Muscle layer of duodenum (tissue), 2 donors: ENCODE measurements around the gene OR52W1.

Source experiments
- H3K27ac ChIP-seq: one replicate; pipeline ENCODE4 v1.7.0; 2013; ENCODE audit warnings: mild to moderate bottlenecking, low read length
- H3K27me3 ChIP-seq: one replicate; pipeline ENCODE4 v1.7.0; 2013; ENCODE audit warnings: low read depth, mild to moderate bottlenecking, control low read depth, low read length
- H3K36me3 ChIP-seq, 2 donors: one replicate each; pipeline ENCODE4 v1.7.0; 2013; ENCODE audit warnings: low read length in 2 of 2, control low read depth in 1 of 2, mild to moderate bottlenecking in 1 of 2; ENCODE audit not compliant: insufficient read depth in 2 of 2, control insufficient read depth in 1 of 2
- H3K4me1 ChIP-seq, 2 donors: one replicate each; pipeline ENCODE4 v1.7.0; 2013; ENCODE audit warnings: low read length in 2 of 2, mild to moderate bottlenecking in 2 of 2, control low read depth in 1 of 2, moderate library complexity in 1 of 2; ENCODE audit not compliant: insufficient read depth in 2 of 2, control insufficient read depth in 1 of 2
- H3K4me3 ChIP-seq, 2 donors: one replicate each; pipeline ENCODE4 v1.7.0; 2013; ENCODE audit warnings: low read length in 2 of 2, low read depth in 1 of 2, mild to moderate bottlenecking in 1 of 2
- H3K9me3 ChIP-seq, 2 donors: one replicate each; pipeline ENCODE4 v1.7.0; 2013; ENCODE audit warnings: low read length in 2 of 2, control low read depth in 1 of 2, mild to moderate bottlenecking in 1 of 2; ENCODE audit not compliant: control insufficient read depth in 1 of 2
- donor health status: healthy.

Gene OR52W1

GRCh38 chr11:6201481-6201880 lies 2.5 kb downstream of the OR52W1 start:
- Histone ChIP-seq H3K36me3 (peaks cover 0 to 6% of the 10 kb centered on the region in 2 donors), H3K27me3 (no peaks in the 10 kb centered on the region), H3K9me3 (no peaks in the 10 kb centered on the region), H3K4me1 (no peaks in the 10 kb centered on the region), H3K27ac (no peak overlapping the region), H3K4me3 (no peak overlapping the region)

DNA sequence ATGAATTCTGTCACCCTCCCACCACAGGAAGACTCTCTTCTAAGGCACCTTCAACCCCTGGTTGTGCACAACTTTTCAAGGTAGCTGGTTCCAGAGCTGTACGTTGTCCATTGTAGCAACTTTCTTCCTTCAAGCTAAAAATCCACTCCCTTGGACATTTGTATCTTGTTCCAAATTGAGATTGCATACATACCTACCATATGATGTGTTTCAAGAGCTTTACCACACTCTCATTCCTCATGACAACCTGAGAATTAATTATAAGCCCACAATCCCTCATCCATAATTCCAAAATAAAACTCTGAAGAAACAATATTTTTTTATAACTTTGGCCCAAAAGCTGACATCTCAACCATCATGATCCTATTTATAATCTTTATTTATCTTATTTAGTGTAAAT lies 3.0 kb downstream of the OR52W1 start:
- Histone ChIP-seq H3K27me3 (no peaks in the 10 kb centered on the region), H3K4me3 (no peak overlapping the region), H3K27ac (no peak overlapping the region), H3K9me3 (no peaks in the 10 kb centered on the region), H3K4me1 (no peaks in the 10 kb centered on the region), H3K36me3 (peaks cover 0 to 6% of the 10 kb centered on the region in 2 donors)

GRCh38 chr11:6203327-6203726 lies 4.3 kb downstream of the OR52W1 start:
- Histone ChIP-seq H3K27ac (no peak overlapping the region), H3K9me3 (no peaks in the 10 kb centered on the region), H3K4me3 (no peak overlapping the region), H3K36me3 (peaks cover 0 to 6% of the 10 kb centered on the region in 2 donors), H3K4me1 (no peaks in the 10 kb centered on the region), H3K27me3 (no peaks in the 10 kb centered on the region)

DNA sequence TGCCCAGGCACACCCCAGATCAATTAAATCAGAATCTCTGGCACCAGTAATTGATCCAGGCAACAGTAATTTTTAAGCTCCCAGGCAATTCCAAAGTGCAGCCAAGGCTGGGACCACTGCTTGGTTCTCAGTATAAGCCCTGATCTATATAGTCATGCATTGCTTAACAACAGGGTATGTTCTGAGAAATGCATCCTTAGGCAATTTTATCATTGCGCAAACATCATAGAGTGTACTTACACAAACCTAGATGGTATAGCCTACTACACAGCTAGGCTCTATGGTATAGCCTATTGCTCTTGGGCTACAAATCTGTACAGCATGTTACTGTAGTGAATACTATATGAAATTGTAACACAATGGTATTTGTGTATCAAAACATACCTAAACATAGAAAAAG lies 5.7 kb downstream of the OR52W1 start:
- H3K36me3 ChIP-seq: peaks cover 2 to 13% of the 10 kb centered on the region in 2 donors
- H3K27me3 ChIP-seq: no peaks in the 10 kb centered on the region
- no peaks in the 10 kb centered on the region for H3K4me1 ChIP-seq
- no peak overlapping the region for H3K27ac ChIP-seq
- no peak overlapping the region for H3K4me3 ChIP-seq
- H3K9me3 ChIP-seq: no peaks in the 10 kb centered on the region

DNA sequence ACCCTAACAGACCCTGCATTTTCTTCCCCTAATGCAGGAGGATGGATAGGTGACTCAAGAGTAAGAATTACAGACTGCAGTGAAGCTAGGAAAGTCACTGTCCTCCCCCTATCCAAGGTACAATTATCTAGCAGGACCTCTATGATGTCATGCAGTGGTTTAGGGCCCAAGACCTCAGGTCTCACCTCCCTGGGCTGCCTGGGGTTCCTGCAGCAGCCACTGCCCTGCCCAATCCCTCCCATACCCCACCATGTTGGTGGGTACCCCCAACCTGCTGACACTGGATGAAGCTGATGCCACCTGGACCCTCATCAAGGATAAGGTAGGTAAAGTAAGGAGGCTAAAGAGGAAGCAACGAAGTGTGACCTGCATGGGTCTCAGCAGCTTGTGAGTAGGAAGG lies 6.3 kb downstream of the OR52W1 start, which contains the start of gene C11orf42:
TSS of gene C11orf42 (plus strand) at position 192 of the 400 bp plus-strand sequence. CDS start at position 251, 59 bp downstream.
- Histone ChIP-seq H3K4me3 (no peak within 1 kb of the TSS), H3K9me3 (no peaks in the 10 kb centered on the region), H3K4me1 (no peaks in the 10 kb centered on the region), H3K27ac (no peak within 1 kb of the TSS), H3K27me3 (no peaks in the 10 kb centered on the region), H3K36me3 (peaks cover 9 to 18% of the 10 kb centered on the region in 2 donors)

- Histone ChIP-seq H3K9me3 (no peaks in the 10 kb centered on the region), H3K4me3 (no peak overlapping the region), H3K27me3 (no peaks in the 10 kb centered on the region), H3K27ac (no peak overlapping the region), H3K36me3 (peaks cover 21% of the 10 kb centered on the region in 2 donors), H3K4me1 (no peaks in the 10 kb centered on the region)
These were observed 7.6 kb downstream of the OR52W1 start for GRCh38 chr11:6206456-6207180.

- H3K27ac ChIP-seq: no peak overlapping the region
- no peaks in the 10 kb centered on the region for H3K9me3 ChIP-seq
- no peaks in the 10 kb centered on the region for H3K27me3 ChIP-seq
- H3K4me1 ChIP-seq: no peaks in the 10 kb centered on the region
- peaks cover 45 to 48% of the 10 kb centered on the region in 2 donors for H3K36me3 ChIP-seq
- H3K4me3 ChIP-seq: no peak overlapping the region
These were observed 10.8 kb downstream of the OR52W1 start for GRCh38 chr11:6209801-6210200.

GRCh38 chr11:6210274-6210955 lies 11.4 kb downstream of the OR52W1 start:
- Histone ChIP-seq H3K36me3 (peaks cover 46 to 50% of the 10 kb centered on the region in 2 donors), H3K4me1 (no peaks in the 10 kb centered on the region)

DNA sequence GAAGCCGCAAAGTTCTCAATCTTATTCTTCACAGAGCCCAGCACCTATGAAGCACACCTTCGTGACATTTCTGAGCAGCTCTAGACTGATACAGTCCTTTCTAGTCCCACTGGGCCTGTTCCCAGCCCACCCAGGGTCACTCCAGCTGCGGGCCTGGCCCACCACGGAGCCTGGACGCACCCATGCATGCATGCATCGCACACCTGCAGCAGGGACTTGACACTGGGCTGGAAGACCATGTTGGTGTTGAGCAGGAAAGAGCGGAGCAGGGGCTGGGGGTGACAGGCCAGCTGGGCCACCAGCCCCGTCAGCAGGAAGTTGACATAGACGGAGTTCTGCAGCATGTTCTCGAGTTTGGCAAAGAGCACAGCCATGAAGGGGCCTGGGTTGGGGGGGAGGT lies 15.5 kb downstream of the OR52W1 start:
- no peak overlapping the region for H3K27ac ChIP-seq
- no peaks in the 10 kb centered on the region for H3K27me3 ChIP-seq
- H3K36me3 ChIP-seq: peaks cover 71 to 85% of the 10 kb centered on the region in 2 donors
- H3K4me1 ChIP-seq: no peaks in the 10 kb centered on the region
- no peaks in the 10 kb centered on the region for H3K9me3 ChIP-seq
- H3K4me3 ChIP-seq: no peak overlapping the region

More at GRCh38 chr11:6210274-6210955, 11.4 kb downstream of the OR52W1 start:
- no peak overlapping the region for H3K27ac ChIP-seq
- H3K27me3 ChIP-seq: no peaks in the 10 kb centered on the region
- H3K9me3 ChIP-seq: no peaks in the 10 kb centered on the region
- H3K4me3 ChIP-seq: no peak overlapping the region

DNA sequence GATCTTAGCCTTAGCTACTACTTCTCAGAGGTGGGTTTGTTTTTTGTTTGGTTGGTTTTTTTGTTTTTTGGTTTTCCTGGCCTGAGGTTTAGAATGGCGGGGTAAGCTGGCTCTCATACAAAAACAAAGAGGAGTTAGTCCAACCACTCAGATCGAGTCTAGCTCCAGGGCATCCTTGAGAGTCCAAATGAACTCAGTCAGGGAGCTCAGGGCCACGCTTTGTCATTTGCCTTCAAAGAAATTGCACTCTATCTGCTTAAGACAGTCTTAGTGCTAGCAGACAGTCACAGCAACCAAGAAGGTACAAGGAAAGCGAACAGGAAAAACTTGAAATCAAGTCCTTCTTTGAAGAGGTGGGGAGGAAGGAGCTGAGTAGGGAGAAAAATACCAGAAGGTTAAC lies 17.5 kb downstream of the OR52W1 start:
- peaks cover 76% of the 10 kb centered on the region in 2 donors for H3K36me3 ChIP-seq
- H3K4me3 ChIP-seq: no peak overlapping the region
- no peaks in the 10 kb centered on the region for H3K27me3 ChIP-seq
- H3K27ac ChIP-seq: no peak overlapping the region
- no peaks in the 10 kb centered on the region for H3K4me1 ChIP-seq
- no peaks in the 10 kb centered on the region for H3K9me3 ChIP-seq

GRCh38 chr11:6217722-6218121 lies 18.7 kb downstream of the OR52W1 start:
- H3K4me3 ChIP-seq: no peak overlapping the region
- no peak overlapping the region for H3K27ac ChIP-seq
- no peaks in the 10 kb centered on the region for H3K27me3 ChIP-seq
- H3K9me3 ChIP-seq: no peaks in the 10 kb centered on the region
- H3K36me3 ChIP-seq: peaks cover 76 to 77% of the 10 kb centered on the region in 2 donors
- H3K4me1 ChIP-seq: no peaks in the 10 kb centered on the region
